CD4-positive, alpha-beta T cell treated with Interleukin-4 for 4 hours (primary cell): Measurements from ENCODE around the gene ARFRP1.
A peak's percentile ranks its signal among the peaks of the same experiment; 100 is the strongest.
"Not testable (repeated sequence)": the region's sequence is repeated elsewhere in the genome, so short reads cannot be mapped to it uniquely, and the experiment has no call there.

Source experiments
- DNase-seq: peaks from one replicate; pipeline ENCODE4 v3.0.0-alpha.2; 2020

The ARFRP1 gene

DNA sequence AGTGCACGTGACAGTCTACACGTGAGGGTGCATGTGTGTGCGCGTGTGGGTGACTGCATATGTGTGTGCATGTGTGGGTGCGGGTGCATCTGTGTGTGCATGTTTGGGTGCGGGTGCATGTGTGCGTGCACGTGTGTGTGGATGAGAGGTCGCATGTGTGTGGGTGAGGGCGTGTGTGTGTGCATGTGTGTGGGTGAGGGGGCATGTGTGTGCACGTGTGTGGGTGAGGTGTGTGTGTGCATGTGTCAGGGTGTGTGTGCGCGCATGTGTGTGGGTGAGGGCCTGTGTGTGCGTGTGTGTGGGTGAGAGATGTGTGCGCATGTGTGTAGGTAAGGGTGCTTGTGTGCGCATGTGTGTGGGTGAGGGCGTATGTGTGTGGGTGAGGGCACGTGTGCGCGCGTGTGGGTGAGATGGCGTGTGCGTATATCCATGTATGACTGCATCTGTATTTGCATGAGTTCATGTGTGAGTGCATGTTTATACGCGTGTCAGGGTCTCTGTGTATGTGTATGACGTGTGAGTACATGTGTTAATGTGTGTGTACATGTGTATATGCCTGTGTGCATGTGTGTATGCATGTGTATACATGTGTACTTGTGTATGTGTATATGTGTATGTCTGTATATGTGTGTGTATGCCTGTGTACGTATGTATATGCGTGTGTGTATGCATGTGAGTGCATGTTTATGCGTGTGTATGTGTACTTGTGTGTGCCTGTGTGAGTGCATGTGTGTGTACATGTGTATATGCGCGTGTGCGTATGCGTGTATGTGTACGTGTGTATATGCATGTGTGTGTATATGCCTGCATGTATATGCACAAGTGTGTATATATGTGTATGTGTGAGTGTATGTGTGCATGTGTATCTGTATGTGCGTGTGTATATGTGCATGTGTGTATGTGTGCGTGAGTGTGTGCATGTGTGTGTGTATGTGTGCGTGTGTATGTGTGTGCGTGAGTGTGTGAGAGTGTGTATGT lies 24.6 kb upstream of the ARFRP1 start:
- no peak for DNase-seq

DNA sequence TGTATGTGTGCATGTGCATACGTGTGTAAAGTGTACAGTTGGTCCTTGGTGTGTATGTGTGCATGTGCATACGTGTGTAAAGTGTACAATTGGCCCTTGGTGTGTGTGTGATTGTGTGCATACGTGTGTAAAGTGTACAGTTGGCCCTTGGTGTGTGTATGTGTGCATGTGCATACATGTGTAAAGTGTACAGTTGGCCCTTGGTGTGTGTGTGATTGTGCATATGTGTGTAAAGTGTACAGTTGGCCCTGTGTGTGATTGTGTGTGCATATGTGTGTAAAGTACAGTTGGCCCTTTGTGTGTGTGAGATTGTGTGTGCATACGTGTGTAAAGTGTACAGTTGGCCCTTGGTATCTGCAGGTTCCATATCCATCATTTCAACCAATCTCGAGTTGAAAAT lies 23.6 kb upstream of the ARFRP1 start:
- no peak for DNase-seq

DNA sequence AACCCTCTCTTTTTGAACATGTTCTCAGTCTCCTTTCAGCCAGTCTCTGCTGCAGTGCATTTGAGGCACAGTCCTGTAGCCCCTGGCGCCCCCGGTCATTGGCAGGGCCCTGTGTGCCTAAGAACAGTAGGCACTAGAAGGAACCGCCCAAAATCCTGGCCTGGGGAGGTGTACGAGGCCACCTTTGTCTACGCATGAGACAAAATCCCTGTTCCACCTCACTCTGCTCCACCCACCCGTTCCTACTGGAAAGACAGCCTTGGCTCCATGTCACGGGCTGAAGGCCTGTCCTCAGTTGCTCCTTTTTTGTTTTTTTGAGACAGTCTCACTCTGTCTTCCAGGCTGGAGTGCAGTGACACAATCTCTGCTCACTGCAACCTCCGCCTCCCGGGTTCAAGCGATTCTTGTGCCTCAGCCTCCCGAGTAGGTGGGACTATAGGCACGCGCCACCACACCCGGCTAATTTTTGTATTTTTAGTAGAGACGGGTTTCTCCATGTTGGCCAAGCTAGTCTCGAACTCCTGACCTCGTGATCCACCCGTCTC lies 22.5 kb upstream of the ARFRP1 start:
- not testable (repeated sequence) for DNase-seq

DNA sequence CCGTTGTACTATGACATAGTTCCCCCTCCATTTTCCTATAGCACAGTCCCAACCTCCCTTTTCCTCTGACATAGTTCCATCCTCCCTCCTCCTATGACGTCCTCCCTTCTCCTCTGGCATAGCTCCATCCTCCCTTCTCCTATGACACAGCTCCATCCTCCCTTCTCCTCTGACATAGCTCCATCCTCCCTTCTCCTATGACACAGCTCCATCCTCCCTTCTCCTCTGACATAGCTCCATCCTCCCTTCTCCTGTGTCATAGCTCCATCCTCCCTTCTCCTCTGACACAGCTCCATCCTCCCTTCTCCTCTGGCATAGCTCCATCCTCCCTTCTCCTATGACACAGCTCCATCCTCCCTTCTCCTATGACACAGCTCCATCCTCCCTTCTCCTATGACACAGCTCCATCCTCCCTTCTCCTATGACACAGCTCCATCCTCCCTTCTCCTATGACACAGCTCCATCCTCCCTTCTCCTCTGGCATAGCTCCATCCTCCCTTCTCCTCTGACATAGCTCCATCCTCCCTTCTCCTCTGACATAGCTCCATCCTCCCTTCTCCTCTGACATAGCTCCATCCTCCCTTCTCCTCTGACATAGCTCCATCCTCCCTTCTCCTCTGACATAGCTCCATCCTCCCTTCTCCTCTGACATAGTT lies 15.3 kb upstream of the ARFRP1 start:
- not testable (repeated sequence) for DNase-seq

DNA sequence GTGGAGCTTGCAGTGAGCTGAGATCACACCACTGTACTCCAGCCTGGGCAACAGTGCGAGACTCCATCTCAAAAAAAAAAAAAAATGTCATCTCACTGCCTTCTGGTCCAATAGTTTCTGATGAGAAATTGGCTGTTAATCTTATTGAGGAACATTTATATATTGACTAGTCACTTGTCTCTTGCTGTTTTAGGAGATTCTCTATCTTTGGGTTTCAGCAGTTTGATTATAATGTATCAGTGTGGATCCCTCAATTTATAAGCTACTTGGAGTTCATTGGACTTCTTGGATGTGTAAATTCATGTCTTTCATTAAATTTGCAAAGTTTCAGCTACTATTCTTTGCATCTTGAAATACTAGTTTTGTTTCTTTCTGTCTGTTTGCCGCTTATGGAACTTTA lies 11.2 kb upstream of the ARFRP1 start:
- no peak for DNase-seq

DNA sequence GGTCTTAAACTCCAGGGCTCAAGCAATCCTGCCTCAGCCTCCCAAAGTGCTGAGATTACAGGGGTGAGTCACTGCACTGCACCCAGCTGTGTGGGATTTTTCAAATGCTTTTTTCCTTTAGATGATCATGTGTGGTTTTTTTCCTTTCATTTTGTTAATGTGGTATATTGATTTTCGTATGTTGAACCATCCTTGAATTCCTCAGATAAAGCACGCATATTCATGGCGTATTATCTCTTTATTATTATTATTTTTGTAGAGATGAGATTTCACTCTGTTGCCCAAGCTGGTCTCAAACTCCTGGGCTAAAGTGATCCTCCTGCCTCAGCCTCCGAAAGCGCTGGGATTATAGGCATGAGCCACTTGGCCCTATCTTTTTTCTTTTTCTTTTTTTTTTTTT lies 7.1 kb upstream of the ARFRP1 start:
- DNase-seq, result no peak

DNA sequence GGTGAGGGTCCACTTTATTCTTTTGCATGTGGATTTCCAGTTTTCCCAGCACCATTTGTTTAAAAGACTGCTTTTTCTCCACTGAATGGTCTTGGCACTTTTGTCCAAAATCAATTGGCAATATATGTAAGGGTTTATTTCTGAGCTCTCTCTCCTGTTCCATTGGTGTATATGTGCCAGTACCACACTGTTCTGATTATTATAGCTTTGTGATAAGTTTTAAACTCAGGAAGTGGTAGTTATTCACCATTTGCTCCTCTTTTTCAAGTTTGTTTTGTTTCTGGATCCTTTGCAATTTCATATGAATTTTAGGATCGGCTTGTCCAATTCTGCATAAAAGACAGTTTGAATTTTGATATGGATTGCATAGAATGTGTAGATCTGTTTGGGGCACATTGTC lies 4.4 kb upstream of the ARFRP1 start:
- no peak for DNase-seq

DNA sequence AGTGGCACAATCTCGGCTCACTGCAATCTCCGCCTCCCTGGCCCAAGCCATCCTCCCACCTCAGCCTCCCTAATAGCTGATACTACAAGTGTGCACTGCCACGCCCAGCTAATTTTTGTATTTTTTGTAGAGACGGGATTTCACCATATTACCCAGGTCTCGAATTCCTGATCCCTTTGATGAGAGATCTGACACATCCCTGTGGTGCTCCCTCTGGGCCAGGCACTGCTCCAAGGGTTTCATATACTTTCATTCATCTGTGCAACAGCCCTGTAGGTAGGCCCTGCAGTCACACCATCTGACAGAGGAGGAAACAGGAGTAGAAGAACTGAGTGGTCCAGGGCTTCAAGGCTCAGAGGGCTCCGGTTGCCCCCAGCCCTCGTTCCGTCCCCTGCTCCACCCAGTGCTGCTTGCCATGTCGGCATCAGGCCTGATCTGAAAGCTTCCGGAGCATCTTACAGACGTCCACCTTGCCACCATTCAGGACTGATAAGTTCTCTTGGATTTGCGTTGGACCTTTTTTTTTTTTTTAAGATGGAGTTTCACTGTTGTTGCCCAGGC lies 3.4 kb upstream of the ARFRP1 start:
- DNase-seq, result no peak

DNA sequence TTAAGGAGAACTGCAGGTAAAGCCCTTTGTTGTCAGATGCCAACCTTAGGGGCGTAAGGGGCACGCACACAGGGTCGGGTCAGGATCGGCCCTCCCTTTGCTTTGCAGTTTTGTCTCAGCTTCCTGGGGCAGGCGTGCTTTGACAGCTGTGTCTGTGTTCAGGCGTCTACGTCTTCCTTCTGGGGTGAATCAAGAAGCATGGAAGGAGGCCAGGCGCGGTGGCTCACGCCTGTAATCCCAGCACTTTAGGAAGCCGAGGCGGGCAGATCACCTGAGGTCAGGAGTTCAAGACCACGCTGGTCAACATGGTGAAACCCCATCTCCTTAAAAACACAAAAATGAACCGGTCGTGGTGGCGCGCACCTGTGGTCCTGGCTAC lies 1.4 kb upstream of the ARFRP1 start:
- no peak for DNase-seq

DNA sequence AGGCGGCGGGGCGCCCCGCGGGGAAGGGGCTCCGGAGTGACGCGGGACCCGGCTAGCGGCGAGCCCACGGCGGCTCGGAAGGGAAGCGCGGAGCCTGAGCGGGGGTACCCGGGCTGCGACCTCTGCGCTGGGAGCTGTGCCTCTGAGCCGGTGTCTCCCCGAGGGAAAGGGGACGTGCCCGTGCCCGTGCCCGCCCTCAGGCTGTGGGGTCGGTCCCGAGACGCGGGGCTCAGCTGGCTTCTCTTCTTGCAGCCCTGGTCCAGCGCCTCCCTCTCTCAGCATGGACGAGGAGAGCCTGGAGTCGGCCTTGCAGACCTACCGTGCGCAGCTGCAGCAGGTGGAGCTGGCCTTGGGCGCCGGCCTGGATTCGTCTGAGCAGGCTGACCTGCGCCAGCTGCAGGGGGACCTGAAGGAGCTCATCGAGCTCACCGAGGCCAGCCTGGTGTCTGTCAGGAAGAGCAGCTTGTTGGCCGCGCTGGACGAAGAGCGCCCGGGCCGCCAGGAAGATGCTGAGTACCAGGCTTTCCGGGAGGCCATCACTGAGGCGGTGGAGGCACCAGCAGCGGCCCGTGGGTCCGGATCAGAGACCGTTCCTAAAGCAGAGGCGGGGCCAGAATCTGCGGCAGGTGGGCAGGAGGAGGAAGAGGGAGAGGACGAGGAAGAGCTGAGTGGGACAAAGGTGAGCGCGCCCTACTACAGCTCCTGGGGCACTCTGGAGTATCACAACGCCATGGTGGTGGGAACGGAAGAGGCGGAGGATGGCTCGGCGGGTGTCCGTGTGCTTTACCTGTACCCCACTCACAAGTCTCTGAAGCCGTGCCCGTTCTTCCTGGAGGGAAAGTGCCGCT lies 749 bp upstream of the ARFRP1 start:
- DNase-seq, result no peak

DNA sequence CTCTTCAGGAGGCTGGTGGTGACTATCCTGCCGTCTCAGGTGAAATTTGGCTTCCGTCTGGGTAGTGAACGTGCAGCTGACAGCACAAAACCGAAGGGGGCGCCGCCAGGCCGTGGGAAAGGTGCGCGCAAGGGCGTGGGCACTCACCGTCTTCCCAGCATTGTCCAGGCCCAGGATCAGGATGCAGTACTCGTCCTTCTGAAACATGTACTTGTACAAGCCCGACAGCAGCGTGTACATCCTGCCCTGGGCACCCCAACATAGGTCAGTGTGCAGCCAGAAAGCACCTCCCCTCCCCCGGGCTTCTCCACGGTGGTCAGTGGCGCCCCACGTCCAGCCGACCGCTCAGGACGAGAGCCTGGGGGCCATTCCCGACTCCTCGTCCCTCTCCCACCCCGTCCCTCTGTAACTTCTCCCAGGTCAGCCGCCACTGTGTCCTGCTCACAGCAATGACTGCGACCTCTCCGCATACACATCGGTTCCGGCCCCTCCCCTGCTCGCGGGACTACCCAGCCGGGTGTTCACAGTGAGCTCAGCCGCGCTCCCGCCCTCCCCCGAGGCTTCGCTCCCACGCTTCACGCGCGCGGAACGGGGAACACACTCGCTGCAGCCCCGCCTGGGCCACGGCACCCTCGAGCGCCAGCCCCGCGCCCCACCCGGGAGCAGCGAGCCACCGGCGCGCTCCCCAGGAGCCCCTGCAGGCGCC lies 771 bp downstream of the ARFRP1 start:
- peak; percentile 62 for DNase-seq

DNA sequence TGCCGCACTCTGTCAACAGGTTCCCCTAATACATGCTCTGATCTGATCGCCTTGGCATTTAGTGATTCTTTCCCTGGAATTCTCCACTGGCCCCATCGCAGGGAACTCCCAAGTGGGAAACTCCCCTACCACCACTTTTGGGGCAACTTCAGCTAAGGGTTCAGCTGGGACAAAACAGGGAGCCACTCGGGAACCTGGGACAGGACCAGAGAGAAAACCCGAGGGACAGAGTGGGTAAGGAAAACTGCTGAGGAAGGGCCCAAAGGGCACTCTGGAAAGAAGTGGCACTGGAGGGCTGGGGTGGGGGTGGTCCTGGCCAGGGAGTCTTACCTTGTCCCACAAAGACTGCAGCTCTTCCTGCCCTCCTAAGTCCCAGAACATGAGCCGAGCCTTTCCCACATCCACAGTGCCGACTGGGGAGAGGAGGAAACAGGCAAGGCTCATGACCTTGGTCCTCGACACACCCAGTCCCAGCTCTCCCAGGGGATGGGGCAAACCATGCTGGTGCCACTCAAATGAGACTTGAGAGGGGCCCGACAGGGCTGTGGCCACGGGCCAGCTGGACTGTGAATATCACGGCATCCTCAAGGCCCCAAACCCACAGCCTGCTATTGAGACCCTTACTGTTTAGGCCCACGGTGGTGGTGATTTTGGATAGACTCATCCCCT lies 1.6 kb downstream of the ARFRP1 start:
- no peak for DNase-seq

DNA sequence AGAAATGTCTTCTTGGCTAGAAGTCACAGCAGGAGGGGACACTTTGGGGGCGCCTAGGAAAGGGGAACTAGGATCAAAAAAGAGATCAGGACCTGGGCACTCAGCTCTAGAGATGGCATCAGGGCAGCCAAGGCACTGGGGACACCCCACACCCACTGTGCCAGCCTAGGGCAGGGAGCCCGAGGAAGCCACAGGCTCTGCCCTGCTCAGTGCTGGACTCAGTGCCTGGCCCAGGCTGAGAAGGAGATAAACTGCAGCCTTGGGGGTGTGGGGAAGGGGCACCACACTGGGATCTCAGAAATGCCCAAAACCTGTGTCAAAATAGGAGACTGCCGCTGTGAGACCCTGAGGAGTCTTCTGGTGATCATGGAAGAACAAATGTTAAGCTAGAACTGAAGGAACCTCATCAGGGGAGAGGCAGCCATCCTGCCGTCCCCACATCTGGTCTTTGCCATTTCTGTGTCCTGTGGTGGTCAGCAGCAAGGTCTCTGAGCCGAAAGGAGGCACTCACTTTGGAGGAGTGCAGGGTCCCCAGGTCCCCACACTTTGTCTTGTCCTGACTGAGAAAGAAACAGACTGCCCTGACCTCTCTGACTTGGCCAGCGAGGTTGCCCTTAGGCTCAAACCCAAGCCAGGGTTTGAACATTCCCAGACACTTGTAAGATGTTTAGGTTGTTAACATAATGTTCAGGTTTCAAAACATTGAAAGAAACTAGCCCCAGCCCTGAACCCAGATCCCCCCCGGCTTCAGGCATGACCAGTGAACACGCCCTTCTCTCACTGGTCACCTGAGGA lies 2.3 kb downstream of the ARFRP1 start:
- no peak for DNase-seq

DNA sequence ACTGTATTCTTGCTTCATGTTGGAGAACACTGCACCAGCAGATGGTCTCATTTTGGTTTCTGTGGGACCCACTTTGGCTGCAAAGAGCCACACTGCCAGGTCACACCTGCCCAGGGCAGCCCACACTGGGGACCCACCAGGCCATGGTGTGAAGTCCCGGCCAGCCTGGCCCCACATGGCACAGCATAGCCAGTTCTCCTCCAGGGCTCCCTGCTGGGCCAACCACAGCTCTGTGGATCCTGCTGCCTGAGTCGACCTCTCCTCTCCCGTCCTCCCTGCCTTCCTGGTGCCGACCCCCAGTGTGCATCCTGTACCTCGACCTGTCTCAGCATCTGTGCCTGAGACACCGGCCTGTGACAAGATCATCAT lies 3.0 kb downstream of the ARFRP1 start:
- DNase-seq, result no peak

DNA sequence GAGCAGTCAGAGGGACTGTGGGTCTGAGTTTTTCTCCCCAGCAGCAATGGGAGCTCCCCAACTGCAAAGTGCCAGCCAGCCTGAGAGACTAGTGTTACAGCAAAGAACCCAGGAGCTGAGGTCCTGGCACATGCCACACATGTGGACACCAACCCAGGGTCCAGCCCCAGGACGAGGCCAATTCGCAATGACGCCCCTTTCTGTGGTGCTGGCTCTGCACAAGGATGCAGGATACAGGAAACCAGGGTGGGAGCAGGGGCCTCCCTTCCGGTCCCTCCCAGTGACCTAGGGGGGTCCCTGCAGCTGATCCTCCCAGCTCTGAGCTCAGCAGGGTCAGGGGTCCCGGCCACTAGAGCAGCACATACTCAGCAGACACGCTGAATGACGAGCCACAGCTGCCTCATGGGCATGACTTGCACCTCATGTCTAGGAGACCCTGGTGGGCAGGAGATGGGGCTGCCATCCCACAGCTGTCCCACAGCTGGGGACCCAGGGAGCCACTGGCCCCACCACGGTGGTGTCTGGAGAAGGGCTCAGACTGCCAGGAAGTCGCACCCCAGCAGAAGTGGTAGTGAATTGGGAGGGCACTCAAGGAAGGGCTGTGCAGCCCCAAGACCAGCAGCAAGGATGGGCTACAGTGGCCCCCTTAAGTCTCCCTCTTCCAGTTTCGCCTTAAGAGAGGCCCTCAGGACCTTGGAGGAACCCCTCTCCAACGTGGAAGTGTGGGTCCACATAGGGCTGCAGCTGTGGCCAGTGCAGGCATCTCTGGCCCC lies 3.6 kb downstream of the ARFRP1 start:
- DNase-seq, result no peak

DNA sequence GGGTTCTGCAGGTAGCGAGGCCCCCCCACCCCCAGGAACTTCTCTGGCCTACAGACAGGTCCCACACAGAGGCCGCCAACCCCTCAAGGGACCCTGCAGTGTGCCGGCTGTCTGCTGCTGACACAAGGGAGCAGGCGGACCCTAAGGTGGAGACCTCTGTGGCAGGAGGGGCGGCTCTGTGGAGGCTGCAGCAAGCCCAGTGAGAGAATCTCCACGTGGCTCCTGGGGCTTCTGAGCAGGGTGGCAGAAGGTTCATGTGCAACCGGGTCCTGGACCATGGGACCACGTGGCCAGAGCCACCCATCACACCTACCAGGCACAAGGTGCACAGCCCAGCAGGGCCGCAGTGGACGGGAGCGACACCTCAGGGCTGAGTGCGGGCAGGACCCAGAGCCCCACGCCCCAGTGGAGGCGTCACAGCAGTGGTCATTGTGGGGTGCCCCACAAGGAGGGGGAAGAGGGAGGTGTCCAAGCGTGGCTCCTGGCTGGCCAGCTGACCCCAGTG lies 4.3 kb downstream of the ARFRP1 start:
- no peak for DNase-seq

DNA sequence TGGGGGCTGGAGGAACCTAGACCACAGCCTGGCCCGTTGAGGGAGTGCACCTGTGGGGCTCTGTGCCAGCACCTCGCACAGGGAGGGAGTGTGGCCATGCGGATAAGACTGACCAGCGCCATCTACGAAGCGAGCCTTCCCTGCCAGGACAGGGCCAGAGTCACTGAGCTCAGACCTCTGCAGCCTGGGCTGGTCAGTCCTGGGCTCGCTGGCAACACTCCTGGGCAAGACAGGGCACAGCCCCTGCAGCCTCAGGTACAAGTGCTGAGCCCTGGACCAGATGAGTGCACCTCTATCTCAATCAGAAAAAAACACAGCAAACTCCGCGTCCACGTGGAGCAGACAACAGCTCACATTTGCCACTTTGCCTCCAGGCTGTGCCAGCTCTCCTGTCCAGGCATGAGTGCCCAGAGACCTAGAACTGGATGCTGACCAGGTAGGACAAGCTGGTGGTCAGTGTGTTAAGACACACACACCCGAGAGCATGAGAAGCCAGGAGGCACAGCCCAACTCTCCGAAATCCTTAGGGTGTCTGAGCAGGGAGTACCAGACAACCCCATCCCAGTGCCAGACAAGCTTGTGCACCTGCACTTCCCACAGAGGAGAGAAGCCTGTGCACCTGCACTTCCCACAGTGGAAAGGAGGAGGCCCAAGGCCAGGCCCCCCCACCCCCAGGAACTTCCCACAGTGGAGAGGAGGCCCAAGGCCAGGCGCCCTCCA lies 4.9 kb downstream of the ARFRP1 start:
- no peak for DNase-seq

DNA sequence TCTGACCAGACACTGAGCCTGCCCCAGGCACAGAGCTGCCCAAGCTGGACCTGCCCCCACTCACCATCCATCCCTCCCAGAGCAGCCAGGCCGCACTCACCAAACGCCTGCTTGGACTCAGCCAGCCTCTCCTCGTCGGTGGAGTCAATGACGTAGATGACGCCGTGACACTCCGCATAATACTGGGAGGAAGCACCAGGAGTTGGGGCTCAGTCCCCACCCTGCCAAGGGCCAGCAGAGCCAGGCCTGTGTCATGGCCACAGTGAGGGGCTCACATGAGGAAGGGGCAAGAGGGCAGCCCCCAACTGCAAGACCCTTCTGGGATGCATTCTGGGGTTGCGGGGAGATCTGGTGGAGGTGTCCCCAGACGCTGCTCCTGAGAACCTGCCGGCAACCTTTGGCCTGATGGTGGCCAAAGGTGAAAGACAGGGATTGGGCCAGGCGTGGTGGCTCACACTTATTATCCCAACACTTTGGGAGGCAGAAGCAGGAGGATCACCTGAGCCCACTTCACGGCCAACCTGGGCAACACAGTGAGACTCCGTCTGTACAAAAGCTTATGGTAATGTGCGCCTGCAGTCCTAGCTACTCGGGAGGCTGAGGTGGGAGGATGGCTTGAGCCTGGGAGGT lies 5.6 kb downstream of the ARFRP1 start:
- DNase-seq, result no peak
